ENCODE results near the gene SFN.
"Not testable (repeated sequence)": the region's sequence is repeated elsewhere in the genome, so short reads cannot be mapped to it uniquely, and the experiment has no call there.

Gene SFN

GRCh38 chr1:26862781-26863684 is at the start of gene SFN:
TSS of gene SFN (plus strand) at chr1:26863149. CDS start at chr1:26863213, 64 bp downstream.
- DNase-seq (ENCODE audit: low spot score): no peak

GRCh38 chr1:26814377-26814776 is 48.6 kb upstream of the SFN start:
- DNase-seq (ENCODE audit: low spot score): no peak

GRCh38 chr1:26814893-26815292 is 48.1 kb upstream of the SFN start:
- no peak for DNase-seq (ENCODE audit: low spot score)

- DNase-seq (ENCODE audit: low spot score): no peak
Observed at GRCh38 chr1:26820784-26821269, 42.1 kb upstream of the SFN start.

GRCh38 chr1:26822737-26823395 is 40.1 kb upstream of the SFN start:
- no peak for DNase-seq (ENCODE audit: low spot score)

- DNase-seq (ENCODE audit: low spot score): no peak
Observed at GRCh38 chr1:26824731-26825130, 38.2 kb upstream of the SFN start.

GRCh38 chr1:26826261-26827105 is 36.5 kb upstream of the SFN start, which contains the start of gene ZDHHC18:
TSS of gene ZDHHC18 (plus strand) at chr1:26826688. CDS start at chr1:26826805, 117 bp downstream.
- peak; percentile 68 for DNase-seq (ENCODE audit: low spot score)

GRCh38 chr1:26827106-26827604 is 35.8 kb upstream of the SFN start:
- no peak for DNase-seq (ENCODE audit: low spot score)

- DNase-seq (ENCODE audit: low spot score): no peak
Observed at GRCh38 chr1:26827663-26828062, 35.3 kb upstream of the SFN start.

GRCh38 chr1:26828411-26828991 is 34.4 kb upstream of the SFN start:
- no peak for DNase-seq (ENCODE audit: low spot score)

- no peak for DNase-seq (ENCODE audit: low spot score)
Observed at GRCh38 chr1:26829184-26829911, 33.6 kb upstream of the SFN start.

GRCh38 chr1:26831059-26831458 is 31.9 kb upstream of the SFN start:
- DNase-seq (ENCODE audit: low spot score): no peak

- no peak for DNase-seq (ENCODE audit: low spot score)
Observed at GRCh38 chr1:26831546-26832248, 31.3 kb upstream of the SFN start.

GRCh38 chr1:26832249-26832960 is 30.5 kb upstream of the SFN start:
- DNase-seq (ENCODE audit: low spot score): no peak

GRCh38 chr1:26833432-26834405 is 29.2 kb upstream of the SFN start:
- no peak for DNase-seq (ENCODE audit: low spot score)

GRCh38 chr1:26837665-26838064 is 25.3 kb upstream of the SFN start:
- DNase-seq (ENCODE audit: low spot score): not testable (repeated sequence)

- no peak for DNase-seq (ENCODE audit: low spot score)
Observed at GRCh38 chr1:26838474-26839338, 24.2 kb upstream of the SFN start.
